WTC11 (cell line): ENCODE results near the gene TMEM18. TPM values are rescaled to one million over a fixed set of nuclear protein-coding genes. Genes with fewer than 3 reads are reported as not detected.

ENCODE experiments used
- ATAC-seq: fragments of 200-7000 bp; cut with Tn5 transposase; 2 replicates; pipeline ENCODE4 v1.10.0; 2021; ENCODE audit warnings: mild to moderate bottlenecking, moderate library complexity
- CTCF ChIA-PET: fragments of 300-600 bp; sonication (Branson Sonifier 250); formaldehyde crosslinking; loops from one replicate; lab custom pipeline; 2021; ENCODE audit warnings: antibody characterized with exemption; lab: Charles Lee
- POLR2A ChIA-PET: fragments of 350-600 bp; sonication (Branson Sonifier 250); formaldehyde crosslinking; loops from one replicate; lab custom pipeline; 2021; ENCODE audit warnings: antibody characterized with exemption; lab: Charles Lee
- DNase-seq: peaks from one replicate; pipeline ENCODE4 v3.0.0; 2021; ENCODE audit warnings: low spot score
- H3K27ac Mint-ChIP-seq: 2 replicates; pipeline ENCODE4 v1.8.0; 2021; ENCODE audit warnings: mixed read lengths
- H3K27me3 Mint-ChIP-seq: 2 replicates; pipeline ENCODE4 v1.8.0; 2021; ENCODE audit warnings: low read depth, mild to moderate bottlenecking, moderate library complexity, mixed read lengths
- H3K36me3 Mint-ChIP-seq: 2 replicates; pipeline ENCODE4 v1.8.0; 2021; ENCODE audit warnings: mixed read lengths
- H3K4me1 Mint-ChIP-seq: 2 replicates; pipeline ENCODE4 v1.8.0; 2022; ENCODE audit warnings: mixed read lengths
- H3K4me3 Mint-ChIP-seq: 2 replicates; pipeline ENCODE4 v1.8.0; 2021; ENCODE audit warnings: mild to moderate bottlenecking, moderate library complexity, mixed read lengths
- H3K9me3 Mint-ChIP-seq: 2 replicates; pipeline ENCODE4 v1.8.0; 2021; ENCODE audit warnings: mixed read lengths
- AFF4 ChIP-seq: sonication (generic); formaldehyde crosslinking; IDR thresholded peaks from 2 replicates; pipeline ENCODE4 v1.8.1; 2023; ENCODE audit warnings: mild to moderate bottlenecking, missing genetic modification reagents, borderline replicate concordance
- EMX1 ChIP-seq: fragments of 250-450 bp; sonication (Bioruptor Pico); IDR thresholded peaks from 2 replicates; pipeline ENCODE4 v1.8.0; 2021; ENCODE audit warnings: mild to moderate bottlenecking
- ESRRA ChIP-seq: sonication (generic); formaldehyde crosslinking; IDR thresholded peaks from 2 replicates; pipeline ENCODE4 v1.8.1; 2022; ENCODE audit warnings: mild to moderate bottlenecking, missing genetic modification reagents, borderline replicate concordance
- NFYB ChIP-seq: sonication (generic); formaldehyde crosslinking; conservative IDR thresholded peaks from 2 replicates; pipeline ENCODE4 v1.8.0; 2022; ENCODE audit warnings: low read depth, missing genetic modification reagents
- SP1 ChIP-seq: sonication (generic); formaldehyde crosslinking; conservative IDR thresholded peaks from 2 replicates; pipeline ENCODE4 v1.8.1; 2022; ENCODE audit warnings: missing genetic modification reagents
- STAT6 ChIP-seq: sonication (generic); formaldehyde crosslinking; conservative IDR thresholded peaks from 2 replicates; pipeline ENCODE4 v1.8.1; 2023; ENCODE audit warnings: mild to moderate bottlenecking, low read depth, missing genetic modification reagents, moderate library complexity
- TEAD1 ChIP-seq: sonication (generic); formaldehyde crosslinking; IDR thresholded peaks from 2 replicates; pipeline ENCODE4 v1.8.0; 2022; ENCODE audit warnings: mild to moderate bottlenecking, missing genetic modification reagents
- TP53 ChIP-seq: sonication (generic); formaldehyde crosslinking; IDR thresholded peaks from 2 replicates; pipeline ENCODE4 v1.8.1; 2023; ENCODE audit warnings: mild to moderate bottlenecking, missing genetic modification reagents
- ZNF317 ChIP-seq: sonication (generic); formaldehyde crosslinking; IDR thresholded peaks from 2 replicates; pipeline ENCODE4 v1.8.1; 2023; ENCODE audit warnings: low read depth, mild to moderate bottlenecking, moderate library complexity, missing genetic modification reagents, borderline replicate concordance
- ZNF532 ChIP-seq: fragments of 250-450 bp; sonication (Bioruptor Pico); IDR thresholded peaks from 2 replicates; pipeline ENCODE4 v1.9.0; 2021; ENCODE audit warnings: mild to moderate bottlenecking, borderline replicate concordance
- ZSCAN18 ChIP-seq: fragments of 250-450 bp; sonication (Bioruptor Pico); IDR thresholded peaks from 2 replicates; pipeline ENCODE4 v2.1.2; 2022; ENCODE audit warnings: mild to moderate bottlenecking, moderate library complexity
- total RNA-seq: library from RNA; stranded (reverse); gene quantifications from 3 replicates; pipeline ENCODE4 v1.2.3, GENCODE V29; 2021
- TF ChIP-seq, protein P1 (sequence below): fragments of 250-450 bp; sonication (Bioruptor Pico); IDR thresholded peaks from 2 replicates; pipeline ENCODE4 v1.9.0; 2021; ENCODE audit warnings: mild to moderate bottlenecking
- TF ChIP-seq, protein P2 (sequence below): sonication (generic); formaldehyde crosslinking; IDR thresholded peaks from 2 replicates; pipeline ENCODE4 v1.8.1; 2022; ENCODE audit warnings: missing genetic modification reagents, borderline replicate concordance
- TF ChIP-seq, protein P3 (sequence below): fragments of 250-450 bp; sonication (Bioruptor Pico); conservative IDR thresholded peaks from 2 replicates; pipeline ENCODE4 v1.9.0; 2021; ENCODE audit warnings: mild to moderate bottlenecking

The TMEM18 gene
- total RNA-seq, 1 experiment from 2014 or later = 24.0 TPM

DNA sequence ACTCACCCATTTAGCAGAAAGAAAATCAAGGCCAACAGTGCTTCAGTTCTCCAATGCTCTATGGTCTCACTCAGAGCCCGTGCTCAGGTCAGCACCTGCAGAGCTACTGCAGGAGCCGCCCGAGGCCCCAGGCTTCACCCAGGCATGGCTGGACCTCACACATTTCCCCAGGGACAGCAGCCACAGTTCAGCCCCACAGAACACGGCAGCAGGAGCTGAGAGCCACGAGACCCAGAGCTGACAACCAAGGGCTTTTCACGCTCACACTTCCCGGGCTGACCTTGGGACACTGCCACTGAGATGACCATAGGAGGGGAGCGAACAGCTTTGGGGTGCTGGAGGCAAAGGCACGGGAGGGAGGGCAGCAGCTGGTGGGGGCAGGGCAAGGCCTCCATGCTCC lies 4.2 kb downstream of the TMEM18 start:
- Mint-ChIP-seq H3K27me3 (no peaks in the 10 kb centered on the region), H3K27ac (no peak overlapping the region), H3K4me3 (no peak overlapping the region), H3K9me3 (no peaks in the 10 kb centered on the region), H3K36me3 (peaks cover 32% of the 10 kb centered on the region), H3K4me1 (peaks cover 32% of the 10 kb centered on the region)
- no peak for DNase-seq
- ChIA-PET CTCF (no interaction called here), POLR2A (no interaction called here)
- no peak for ATAC-seq
- TF ChIP-seq ZSCAN18 (CRISPR knock-in tag) (no peak), ESRRA (CRISPR knock-in tag) (no peak), ZNF317 (CRISPR knock-in tag) (no peak)
- TF ChIP-seq, all 79 proteins: peak for 0

DNA sequence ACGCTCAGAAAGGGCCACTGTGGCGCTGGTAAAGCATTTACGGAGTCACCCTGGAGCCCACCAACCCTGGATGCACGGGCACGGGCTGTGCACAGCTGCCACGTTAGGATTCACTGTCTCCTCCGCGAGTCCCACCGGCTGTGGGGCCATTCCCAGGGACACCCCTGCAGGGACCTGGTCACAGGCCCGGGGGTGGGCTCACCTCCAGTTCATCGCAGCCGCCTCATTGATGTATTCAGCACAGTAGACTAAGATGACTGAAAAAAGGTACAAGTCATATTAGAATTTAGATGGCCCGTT lies 4.7 kb downstream of the TMEM18 start:
- Mint-ChIP-seq H3K4me1 (peaks cover 31% of the 10 kb centered on the region), H3K4me3 (no peak overlapping the region), H3K27me3 (no peaks in the 10 kb centered on the region), H3K27ac (no peak overlapping the region; the same call in 1 of the 2 replicates), H3K9me3 (no peaks in the 10 kb centered on the region), H3K36me3 (peaks cover 37% of the 10 kb centered on the region)
- DNase-seq (no peak), ATAC-seq (no peak)
- ChIA-PET POLR2A (no interaction called here), CTCF (no interaction called here)
- no peak for TF ChIP-seq ZNF532
- no peak for TF ChIP-seq AFF4 (CRISPR knock-in tag)
- no peak for TF ChIP-seq EMX1
- TF ChIP-seq, protein P1, sequence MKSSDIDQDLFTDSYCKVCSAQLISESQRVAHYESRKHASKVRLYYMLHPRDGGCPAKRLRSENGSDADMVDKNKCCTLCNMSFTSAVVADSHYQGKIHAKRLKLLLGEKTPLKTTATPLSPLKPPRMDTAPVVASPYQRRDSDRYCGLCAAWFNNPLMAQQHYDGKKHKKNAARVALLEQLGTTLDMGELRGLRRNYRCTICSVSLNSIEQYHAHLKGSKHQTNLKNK = no peak
- TF ChIP-seq SP1 (CRISPR knock-in tag) = no peak
- TF ChIP-seq TEAD1 (CRISPR knock-in tag) = no peak
- TF ChIP-seq, protein P2, sequence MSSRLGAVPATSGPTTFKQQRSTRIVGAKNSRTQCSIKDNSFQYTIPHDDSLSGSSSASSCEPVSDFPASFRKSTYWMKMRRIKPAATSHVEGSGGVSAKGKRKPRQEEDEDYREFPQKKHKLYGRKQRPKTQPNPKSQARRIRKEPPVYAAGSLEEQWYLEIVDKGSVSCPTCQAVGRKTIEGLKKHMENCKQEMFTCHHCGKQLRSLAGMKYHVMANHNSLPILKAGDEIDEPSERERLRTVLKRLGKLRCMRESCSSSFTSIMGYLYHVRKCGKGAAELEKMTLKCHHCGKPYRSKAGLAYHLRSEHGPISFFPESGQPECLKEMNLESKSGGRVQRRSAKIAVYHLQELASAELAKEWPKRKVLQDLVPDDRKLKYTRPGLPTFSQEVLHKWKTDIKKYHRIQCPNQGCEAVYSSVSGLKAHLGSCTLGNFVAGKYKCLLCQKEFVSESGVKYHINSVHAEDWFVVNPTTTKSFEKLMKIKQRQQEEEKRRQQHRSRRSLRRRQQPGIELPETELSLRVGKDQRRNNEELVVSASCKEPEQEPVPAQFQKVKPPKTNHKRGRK (CRISPR knock-in tag) = no peak
- TF ChIP-seq STAT6 (CRISPR knock-in tag) = no peak
- TF ChIP-seq, protein P3, sequence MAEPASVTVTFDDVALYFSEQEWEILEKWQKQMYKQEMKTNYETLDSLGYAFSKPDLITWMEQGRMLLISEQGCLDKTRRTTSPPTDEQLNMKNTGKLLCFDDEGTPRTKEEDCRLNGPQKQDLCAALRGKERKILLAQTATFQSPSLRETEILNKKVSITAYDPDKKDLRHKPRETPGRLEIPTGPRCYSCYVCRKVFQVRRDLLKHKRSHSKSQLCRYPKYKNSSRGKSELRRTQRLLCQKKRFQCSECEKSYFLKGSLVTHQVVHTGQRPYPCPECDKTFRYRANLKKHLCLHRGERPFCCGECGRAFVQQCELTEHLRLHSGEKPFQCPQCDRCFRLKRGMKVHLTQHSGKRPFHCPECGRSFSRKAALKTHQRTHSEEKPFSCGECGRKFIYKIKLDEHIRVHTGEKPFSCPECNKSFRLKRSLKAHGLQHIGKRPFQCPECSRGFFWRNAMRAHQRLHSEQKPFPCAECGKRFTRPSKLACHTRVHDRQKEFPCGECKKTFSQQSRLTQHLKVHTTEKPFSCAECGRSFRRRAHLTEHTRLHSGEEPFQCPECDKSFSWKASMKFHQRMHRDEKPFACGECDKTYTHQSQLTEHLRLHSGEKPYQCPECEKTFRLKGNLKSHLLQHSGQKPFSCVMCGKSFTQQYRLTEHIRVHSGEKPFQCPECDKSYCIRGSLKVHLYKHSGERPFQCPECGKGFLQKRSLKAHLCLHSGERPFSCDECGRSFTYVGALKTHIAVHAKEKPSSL = no peak
- no peak for TF ChIP-seq TP53
- no peak for TF ChIP-seq NFYB (CRISPR knock-in tag)
